Stimulated activated CD8-positive, alpha-beta memory T cell treated with anti-CD3 and anti-CD28 coated beads, Interleukin-12 subunit alpha, Interleukin-12 subunit beta, amount 100 ng/mL, for 24 hours (primary cell): Measurements from ENCODE around the gene SLC22A23.

Experiments used
- DNase-seq: peaks from one replicate; pipeline ENCODE4 v3.0.0-alpha.2; 2020; ENCODE audit errors: extremely low read depth

Gene SLC22A23

DNA sequence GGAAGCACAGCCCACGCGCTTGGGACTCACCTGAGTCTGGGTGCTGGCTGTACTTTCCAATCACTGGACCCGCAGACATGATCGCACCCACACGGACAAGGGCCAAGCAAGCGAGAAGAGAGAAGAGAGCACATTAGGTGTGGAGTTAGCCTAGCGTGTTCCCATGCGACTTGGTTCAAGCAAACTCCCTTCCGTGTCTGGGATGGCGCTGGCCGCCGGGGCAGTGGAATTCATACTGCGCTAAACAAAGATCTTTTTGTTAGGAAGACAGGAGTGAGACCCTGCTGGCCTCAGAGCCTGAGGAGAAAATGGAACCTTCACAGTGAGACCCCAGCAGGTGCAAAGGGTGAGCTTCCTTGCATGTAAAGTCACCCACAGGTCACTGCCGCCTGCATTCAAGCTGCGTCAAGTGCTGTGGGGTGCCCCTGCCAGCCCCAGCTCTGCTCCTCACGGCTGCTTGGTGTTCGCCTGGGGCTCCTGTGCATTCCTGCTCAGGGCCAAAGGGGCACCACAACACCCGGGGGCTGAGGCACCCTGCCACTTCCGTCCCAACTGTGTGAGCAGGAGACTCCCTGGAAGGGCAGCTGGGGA is 171.7 kb downstream of the SLC22A23 start:
- no peak for DNase-seq

- DNase-seq: no peak
Measured at GRCh38 chr6:3284436-3284876, 172.4 kb downstream of the SLC22A23 start.

- no peak for DNase-seq
Measured at GRCh38 chr6:3283641-3284435, 173.0 kb downstream of the SLC22A23 start.

- DNase-seq: no peak
Measured at GRCh38 chr6:3283241-3283640, 173.6 kb downstream of the SLC22A23 start.

DNA sequence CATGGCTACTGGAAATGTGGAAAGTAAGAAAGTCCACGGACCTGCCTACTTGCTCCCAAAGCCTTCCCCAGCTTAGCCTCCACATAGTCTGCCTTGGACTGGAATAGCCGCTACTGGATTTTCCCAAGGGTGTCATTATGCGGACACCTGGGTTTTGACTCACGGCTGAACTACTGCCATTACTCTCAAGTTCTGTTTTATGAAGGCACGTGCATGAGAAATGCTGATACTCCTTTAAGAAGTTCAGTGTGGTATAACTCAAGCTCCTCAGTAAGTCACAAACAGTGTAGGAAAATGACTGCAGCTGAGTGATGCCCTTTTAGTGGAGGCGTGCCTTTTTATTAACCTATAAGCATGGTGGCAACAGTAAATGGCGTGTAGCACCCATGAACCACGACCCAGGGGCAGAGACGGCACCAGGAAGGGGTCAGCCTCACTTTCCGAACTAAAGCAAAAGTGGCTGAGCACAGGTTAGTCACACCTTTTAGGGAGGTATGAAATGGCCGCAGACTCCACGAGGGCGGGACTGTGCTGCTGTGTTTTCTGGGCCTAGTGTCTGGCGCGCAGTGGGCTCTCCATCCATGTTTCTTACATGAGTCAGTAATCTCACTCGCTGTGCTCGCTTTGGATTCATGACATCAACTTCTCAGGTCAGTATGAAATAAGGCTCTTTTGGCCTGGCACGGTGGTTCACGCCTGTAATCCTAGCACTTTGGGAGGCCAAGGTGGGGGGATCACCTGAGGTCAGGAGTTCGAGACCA is 174.2 kb downstream of the SLC22A23 start:
- no peak for DNase-seq

DNA sequence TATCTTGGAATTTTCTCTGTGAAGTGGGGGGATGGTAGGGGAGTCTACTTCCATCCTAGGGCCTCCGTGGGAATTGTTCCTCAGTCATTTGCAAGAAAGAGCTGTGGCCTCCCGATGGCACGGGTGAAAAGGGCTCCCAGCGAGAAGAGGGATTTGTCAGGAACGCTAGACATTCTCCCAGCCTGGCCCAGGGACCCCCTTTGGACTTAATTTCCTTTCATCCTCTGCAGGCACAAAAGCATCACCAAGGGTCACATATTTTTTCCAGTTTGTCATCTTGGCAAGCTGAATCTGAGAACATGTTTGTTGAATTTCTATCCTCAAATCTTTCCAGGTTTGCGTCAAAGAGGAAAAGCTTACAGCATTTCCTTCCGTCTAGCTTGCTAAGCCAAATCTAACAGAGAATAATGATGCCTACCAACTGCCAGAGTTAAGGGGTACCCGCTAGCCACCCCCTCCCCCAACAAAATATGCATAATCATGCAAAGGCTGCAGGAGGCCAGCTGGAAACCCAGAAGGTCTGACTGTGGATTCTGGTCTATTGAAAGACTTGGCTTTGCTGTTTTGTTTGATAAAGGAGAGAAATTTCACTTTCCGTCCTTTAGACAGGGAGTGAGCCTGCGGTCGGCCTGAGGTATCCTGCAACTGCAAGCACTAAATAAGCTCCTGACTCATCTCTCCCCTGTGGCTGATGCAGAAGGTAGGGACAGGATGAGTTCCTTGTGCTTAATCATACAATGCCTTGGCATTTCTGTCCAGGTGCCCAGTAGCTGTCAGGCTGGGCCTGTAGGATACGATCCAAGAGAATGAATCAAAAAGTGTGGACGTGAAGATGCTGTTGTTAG is 175.0 kb downstream of the SLC22A23 start:
- no peak for DNase-seq

DNA sequence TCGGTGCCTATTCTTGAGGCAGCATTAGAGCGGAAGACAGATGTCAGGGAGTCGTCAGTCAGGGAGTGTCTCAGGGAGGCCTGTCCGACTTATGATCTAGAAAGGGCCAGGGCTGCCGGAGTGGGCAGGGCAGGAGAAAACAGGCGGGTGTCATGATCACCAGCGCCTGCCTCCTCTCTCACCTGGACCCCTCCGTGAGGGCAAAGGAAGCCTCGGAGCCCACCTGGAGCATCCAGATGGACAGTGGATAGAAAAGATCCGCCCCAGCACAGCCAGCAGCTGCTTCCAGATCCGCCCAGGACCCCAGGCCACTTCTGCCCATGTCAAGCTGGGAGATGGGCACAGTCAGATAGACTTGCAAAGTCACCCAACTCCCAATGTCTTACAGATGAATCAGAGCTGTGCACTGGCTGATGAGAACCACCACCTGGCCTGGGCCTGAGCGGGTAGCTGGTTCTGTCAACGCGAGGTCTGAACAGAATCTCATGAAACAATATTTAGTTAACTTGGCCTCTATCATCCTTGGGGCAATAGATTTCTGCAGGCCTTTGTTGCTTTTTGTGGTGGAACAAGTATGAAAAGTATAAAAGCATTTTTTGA is 175.9 kb downstream of the SLC22A23 start:
- DNase-seq: no peak

DNA sequence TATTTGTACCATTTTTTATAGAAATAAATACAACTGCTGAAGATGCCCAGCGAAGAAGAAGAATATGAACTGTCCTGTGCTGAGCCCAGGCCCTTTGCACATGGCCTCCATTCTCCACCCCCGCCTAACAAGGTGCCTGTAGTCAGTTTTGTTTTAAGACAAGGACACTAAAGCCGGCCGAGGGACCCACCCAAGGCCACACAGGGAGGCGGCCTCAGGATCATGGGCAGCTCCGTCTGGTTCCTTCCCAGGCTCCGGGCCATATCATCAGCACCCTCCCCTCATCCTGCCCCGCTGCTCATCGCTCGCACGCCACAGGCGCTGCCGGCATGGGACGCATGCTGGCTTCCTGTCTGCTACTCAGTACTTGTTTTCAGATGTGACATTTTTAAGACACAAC is 176.8 kb downstream of the SLC22A23 start:
- no peak for DNase-seq

DNA sequence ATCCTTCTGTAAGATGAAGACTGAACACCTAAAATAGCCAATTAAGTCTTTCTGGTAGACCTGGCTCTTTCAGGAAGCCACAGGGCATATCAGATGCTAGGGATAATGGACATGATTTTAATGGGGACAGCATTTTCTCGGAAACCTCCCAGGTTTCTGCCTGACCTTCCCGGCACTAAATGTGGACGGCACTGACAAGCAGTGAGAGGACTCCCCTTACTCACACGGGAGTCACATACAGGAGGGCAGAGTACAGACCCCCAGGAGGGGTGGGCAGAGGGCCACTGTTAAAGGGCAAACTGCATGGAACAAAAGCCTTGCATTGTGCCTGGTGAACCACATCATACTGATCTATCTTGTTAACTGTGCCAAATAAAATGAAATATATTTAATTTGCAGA is 178.2 kb downstream of the SLC22A23 start:
- no peak for DNase-seq

- no peak for DNase-seq
Measured at GRCh38 chr6:3277851-3278416, 178.9 kb downstream of the SLC22A23 start.

DNA sequence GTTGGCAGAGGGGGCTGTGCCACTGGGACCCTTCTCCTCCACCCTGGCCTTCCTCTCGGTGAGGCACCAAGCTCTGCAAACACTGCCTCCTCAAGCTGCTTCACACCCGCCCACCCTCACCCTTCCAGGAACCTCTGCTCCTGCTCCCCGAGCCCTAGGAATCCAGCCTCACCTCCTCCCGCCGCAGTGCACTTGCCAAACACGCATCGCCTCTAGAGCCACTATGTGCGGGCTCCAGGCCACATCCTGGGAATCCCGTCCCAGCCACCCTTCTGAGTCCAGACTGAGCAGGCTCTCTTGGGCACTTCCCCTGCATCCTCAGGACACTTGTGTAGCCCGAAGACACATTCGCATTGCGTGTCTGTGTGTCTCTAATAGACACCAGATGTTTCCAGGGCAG is 179.6 kb downstream of the SLC22A23 start:
- no peak for DNase-seq

DNA sequence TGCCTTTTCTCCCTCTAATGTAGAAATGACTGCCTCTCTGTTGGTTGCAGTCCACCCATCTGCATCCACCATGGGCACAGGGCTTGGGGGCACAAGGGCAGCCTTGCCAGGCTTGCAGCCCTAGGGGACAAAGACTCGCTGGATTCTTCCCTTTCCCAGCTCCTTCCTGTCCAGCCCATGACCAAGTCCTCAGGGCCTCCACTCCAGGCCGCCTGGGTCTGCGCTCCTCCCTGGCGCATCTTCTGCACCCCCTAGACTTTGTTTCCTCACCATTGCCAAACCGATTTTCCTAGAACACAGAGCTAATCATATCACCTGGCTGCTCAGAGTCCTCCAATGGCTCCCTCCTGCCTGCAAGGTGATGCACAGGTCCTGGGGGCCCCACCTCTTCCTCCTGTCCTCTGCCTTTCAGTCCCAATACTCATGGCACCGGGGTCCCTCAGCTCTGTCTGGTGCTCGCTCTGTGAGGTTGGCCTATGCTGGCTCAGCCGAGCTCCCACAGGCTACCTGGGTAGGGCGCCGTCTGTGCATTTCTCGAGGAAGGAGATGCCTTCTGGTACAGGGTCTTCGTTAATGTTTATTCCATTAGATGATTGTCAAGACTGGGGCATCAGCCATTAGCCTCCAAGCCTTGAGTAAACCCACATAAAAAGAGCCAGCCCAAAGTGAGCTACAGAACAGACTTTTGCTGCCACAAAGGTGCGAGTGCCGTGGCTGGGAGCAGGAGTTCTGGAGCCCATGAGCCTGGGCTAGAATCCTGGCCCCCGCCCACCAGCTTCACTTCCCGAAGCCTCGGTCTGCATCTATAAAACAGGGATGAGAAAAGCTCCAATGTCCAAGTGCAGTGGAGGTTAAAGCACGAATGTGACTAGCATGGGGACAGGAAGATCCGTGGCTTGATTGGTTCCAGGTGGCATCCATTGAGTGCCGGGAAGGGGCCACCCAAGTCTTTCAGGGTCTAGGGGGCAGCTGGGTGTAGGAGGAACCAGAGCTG is 180.4 kb downstream of the SLC22A23 start:
- DNase-seq: no peak

- DNase-seq: no peak
Measured at GRCh38 chr6:3273707-3274521, 182.9 kb downstream of the SLC22A23 start.

DNA sequence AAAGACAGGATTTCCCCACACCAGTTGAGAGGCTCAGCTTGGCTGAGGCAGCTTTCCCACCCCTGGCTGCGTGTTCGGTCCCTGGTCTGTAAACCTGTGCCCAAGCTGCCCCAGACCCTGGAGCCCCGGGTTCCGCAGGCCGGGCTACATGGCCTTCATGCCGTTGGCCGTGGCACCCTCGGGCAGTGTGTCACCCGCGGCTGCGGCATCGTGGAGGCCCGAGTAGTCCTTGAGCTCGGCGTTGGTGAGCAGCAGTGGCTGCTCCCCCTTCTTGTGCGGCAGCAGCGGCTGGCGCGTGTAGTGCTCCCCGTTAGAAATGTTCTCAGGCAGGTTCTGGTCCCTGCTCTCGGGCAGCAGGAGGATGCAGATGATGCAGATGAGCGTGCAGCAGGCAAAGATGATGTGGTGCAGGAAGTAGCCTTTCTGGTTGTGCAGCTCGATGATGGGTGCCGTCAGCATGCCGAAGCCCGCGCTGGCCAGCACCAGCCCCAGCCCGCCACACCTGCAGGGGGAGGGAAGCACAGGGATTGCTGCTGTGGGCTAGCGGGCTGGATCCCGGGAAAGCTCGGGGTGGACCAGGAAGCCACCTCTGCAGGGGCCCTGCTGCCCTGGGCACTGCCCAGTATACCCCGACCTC is 183.8 kb downstream of the SLC22A23 start:
- no peak for DNase-seq

DNA sequence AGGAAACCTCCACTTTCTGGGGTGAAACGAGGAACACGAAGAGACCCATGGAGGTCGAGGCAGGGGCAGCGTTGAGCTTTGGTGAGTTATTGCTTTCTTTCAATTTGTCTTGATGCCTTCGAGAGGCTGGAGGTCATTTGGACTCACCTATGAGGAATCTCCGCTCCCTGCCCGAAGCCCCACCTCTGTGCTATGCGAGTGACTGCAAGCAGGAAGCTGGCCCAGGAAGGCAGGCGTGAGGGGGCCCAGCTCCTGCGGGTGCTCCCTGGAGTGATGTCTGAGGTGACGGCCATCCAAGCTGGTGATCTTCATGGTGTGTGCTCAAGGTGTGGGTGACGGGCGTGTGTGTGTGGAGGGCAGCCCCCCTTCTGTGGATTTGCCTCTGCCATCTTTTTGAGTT is 185.1 kb downstream of the SLC22A23 start:
- DNase-seq: no peak

- no peak for DNase-seq
Measured at GRCh38 chr6:3270258-3270657, 186.6 kb downstream of the SLC22A23 start.

GRCh38 chr6:3269281-3269975 is 187.4 kb downstream of the SLC22A23 start:
- DNase-seq: no peak

DNA sequence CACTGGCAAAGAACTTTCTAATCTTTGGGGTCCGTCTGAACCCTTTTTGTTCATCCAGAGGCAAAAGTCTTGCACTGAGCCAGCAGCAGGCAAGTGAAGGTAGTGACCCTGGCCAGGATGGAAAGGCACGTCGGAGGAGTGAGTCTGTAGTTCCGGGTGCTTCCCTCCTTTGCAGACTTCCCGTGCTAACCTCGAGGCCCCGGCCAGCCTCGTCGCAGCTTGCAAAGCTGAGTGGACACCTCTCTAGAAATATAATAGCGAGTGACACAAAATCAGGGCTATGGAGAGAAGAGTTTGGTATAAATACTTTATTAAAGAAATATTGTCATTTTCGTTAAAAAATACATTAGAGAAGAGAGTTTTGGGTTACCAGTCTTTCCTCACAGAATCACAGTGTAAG is 188.2 kb downstream of the SLC22A23 start:
- no peak for DNase-seq
